ENCODE results near the gene TMEM40. TPM values are rescaled to one million over a fixed set of nuclear protein-coding genes. Genes with fewer than 3 reads are reported as not detected.

Gene TMEM40
- total RNA-seq, 1 donor from 2014 or later, result not detected

DNA sequence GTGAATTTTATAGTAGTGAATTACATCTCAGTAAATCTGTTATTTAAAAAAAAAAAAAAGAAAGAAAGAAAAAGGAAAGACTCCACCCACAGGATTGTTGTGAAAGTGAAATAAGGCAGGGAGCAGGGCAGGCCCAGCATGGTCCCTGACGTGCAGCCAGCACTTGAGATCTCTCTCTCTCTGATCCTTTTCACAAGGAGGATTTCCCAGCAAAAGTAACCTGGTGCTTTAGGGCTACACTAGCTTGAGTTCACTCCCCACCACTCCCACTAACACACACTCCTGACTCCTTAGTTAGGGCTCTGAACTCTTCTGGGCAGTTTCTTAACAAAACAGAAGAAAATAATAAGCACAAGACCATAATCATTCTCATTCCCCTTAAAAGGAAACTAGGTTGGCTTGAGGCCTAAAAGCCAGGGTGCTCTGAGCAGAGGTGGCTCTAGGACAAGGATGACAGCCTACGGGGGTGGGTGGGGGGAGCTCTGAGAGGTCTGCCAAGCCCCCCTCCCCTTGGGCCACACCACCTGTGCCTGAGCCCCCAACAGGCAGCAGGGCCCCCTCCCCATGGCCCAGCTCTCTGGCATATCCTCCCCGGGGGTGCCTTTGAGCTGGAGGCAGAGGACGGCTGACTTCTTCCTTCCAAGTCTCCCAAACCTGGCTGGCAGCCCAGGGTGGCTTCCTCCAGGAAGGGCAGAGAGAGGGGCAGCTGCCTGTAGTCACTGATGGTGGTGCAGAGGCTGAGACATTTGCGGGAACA lies 856 bp downstream of the TMEM40 start:
- no peaks in the 10 kb centered on the region for H3K9me3 Mint-ChIP-seq (ENCODE audit: low read depth)
- no peak overlapping the region for H3K4me3 Mint-ChIP-seq (ENCODE audit: low read depth)
- peaks cover 4% of the 10 kb centered on the region for H3K27me3 Mint-ChIP-seq
- H3K27ac Mint-ChIP-seq, result no peak overlapping the region
- no peaks in the 10 kb centered on the region for H3K36me3 Mint-ChIP-seq (ENCODE audit: insufficient read depth)
- no peak for TF ChIP-seq CTCF (IDR thresholded peaks at IDR 0.05; ENCODE audit: unreplicated experiment)
- H3K4me1 Mint-ChIP-seq (ENCODE audit: low read depth), result peaks cover 12% of the 10 kb centered on the region
- DNase-seq (ENCODE audit: low spot score, unreplicated experiment), result no peak

- no peak overlapping the region for H3K27ac Mint-ChIP-seq
- no peaks in the 10 kb centered on the region for H3K36me3 Mint-ChIP-seq (ENCODE audit: insufficient read depth)
Measured at GRCh38 chr3:12756635-12757034, 2.4 kb downstream of the TMEM40 start.

DNA sequence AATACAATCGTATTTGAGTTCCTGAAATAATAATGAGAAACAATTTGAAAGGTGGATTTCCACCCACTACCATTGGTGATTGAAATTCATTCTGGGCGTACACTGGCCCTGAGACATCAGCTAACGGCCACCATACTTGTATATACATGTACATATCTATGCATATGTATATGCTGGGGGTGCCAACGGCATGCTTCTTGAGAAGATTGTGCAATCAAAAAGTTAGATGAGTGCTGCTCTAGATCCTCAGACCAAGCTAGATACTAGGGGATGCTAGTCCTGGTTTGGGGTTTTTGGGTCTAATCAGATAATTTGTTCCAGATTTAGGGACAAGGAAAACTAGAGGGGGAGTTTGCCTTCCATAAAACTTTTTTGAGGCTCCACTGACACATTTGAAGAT lies 2.9 kb downstream of the TMEM40 start:
- DNase-seq (ENCODE audit: low spot score, unreplicated experiment), result no peak
- H3K36me3 Mint-ChIP-seq (ENCODE audit: insufficient read depth), result no peaks in the 10 kb centered on the region
- H3K4me1 Mint-ChIP-seq (ENCODE audit: low read depth), result peaks cover 12% of the 10 kb centered on the region
- no peak overlapping the region for H3K4me3 Mint-ChIP-seq (ENCODE audit: low read depth)
- peaks cover 8% of the 10 kb centered on the region for H3K27me3 Mint-ChIP-seq
- TF ChIP-seq CTCF (IDR thresholded peaks at IDR 0.05; ENCODE audit: unreplicated experiment), result no peak
- H3K9me3 Mint-ChIP-seq (ENCODE audit: low read depth), result no peaks in the 10 kb centered on the region
- H3K27ac Mint-ChIP-seq, result no peak overlapping the region

More at GRCh38 chr3:12756635-12757034, 2.4 kb downstream of the TMEM40 start:
- no peak for DNase-seq (ENCODE audit: low spot score, unreplicated experiment)
- Mint-ChIP-seq H3K4me3 (ENCODE audit: low read depth) (no peak overlapping the region), H3K9me3 (ENCODE audit: low read depth) (no peaks in the 10 kb centered on the region), H3K4me1 (ENCODE audit: low read depth) (peaks cover 12% of the 10 kb centered on the region), H3K27me3 (peaks cover 8% of the 10 kb centered on the region)
- TF ChIP-seq CTCF (IDR thresholded peaks at IDR 0.05; ENCODE audit: unreplicated experiment), result no peak

GRCh38 chr3:12755754-12756153 lies 3.3 kb downstream of the TMEM40 start:
- no peak overlapping the region for H3K4me3 Mint-ChIP-seq (ENCODE audit: low read depth)
- no peaks in the 10 kb centered on the region for H3K36me3 Mint-ChIP-seq (ENCODE audit: insufficient read depth)
- no peak overlapping the region for H3K27ac Mint-ChIP-seq
- no peaks in the 10 kb centered on the region for H3K9me3 Mint-ChIP-seq (ENCODE audit: low read depth)
- no peak for TF ChIP-seq CTCF (IDR thresholded peaks at IDR 0.05; ENCODE audit: unreplicated experiment)
- H3K4me1 Mint-ChIP-seq (ENCODE audit: low read depth), result peaks cover 12% of the 10 kb centered on the region
- no peak for DNase-seq (ENCODE audit: low spot score, unreplicated experiment)
- H3K27me3 Mint-ChIP-seq, result peaks cover 8% of the 10 kb centered on the region

DNA sequence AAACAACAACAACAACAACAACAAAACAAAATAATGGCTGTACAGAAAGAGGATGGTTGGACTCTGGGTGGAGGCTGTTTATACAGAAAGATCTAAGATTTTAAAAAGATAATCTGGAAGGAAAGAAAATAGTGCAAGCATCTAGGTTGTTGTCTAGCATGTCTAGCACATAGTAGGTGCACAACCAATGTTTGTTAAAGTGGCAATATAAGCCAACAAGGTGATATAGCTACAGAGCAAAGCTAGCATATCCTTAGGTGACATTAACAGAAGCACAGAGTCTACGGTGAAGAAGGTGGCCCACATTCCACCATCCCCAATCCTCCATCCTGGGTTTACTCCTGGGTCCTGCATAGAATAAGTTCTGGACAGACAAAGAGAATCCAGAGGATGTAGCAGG lies 4.7 kb downstream of the TMEM40 start:
- Mint-ChIP-seq H3K4me1 (ENCODE audit: low read depth) (peaks cover 1% of the 10 kb centered on the region), H3K4me3 (ENCODE audit: low read depth) (no peak overlapping the region), H3K36me3 (ENCODE audit: insufficient read depth) (no peaks in the 10 kb centered on the region), H3K27me3 (peaks cover 8% of the 10 kb centered on the region), H3K27ac (no peak overlapping the region), H3K9me3 (ENCODE audit: low read depth) (no peaks in the 10 kb centered on the region)
- no peak for TF ChIP-seq CTCF (IDR thresholded peaks at IDR 0.05; ENCODE audit: unreplicated experiment)
- no peak for DNase-seq (ENCODE audit: low spot score, unreplicated experiment)
